HG03095 (cell line): ENCODE data around the gene FXYD1.
"Not testable (repeated sequence)": the region's sequence is repeated elsewhere in the genome, so short reads cannot be mapped to it uniquely, and the experiment has no call there.

Source experiments
- ATAC-seq: cut with Tn5 transposase; IDR thresholded peaks from one replicate; pipeline ENCODE4 v1.9.1; 2021; ENCODE audit warnings: moderate library complexity; ENCODE audit not compliant: unreplicated experiment

Gene FXYD1

DNA sequence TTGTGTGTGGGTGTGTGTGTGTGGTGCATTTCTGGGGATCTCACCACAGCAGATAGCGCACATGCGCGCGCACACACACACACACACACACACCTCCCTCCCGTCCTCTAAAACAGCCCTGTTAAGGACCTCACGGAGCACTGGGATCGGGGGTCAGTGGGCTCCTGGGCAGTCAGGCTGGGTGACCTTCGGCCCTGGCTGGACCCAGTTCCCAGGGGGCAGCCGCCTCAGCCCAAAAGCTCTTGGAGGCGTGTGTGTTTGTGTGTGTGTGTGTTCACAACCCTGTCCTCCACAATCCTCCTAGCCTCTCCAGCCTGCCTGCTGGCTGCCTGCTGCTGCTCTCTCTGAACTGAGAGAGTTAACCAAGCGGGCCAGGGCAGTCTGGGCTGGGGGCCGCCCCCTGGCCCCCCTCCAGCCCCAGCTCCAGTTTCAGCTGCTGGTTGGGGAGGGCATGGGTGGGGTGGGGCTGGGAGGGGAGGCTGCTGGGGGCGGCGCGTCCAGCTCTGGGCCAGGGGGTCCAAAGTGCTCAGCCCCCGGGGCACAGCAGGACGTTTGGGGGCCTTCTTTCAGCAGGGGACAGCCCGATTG is at the start of gene FXYD1:
Gene FXYD1, plus strand, starts transcription at position 520 of the 588 bp plus-strand sequence. CDS start 1,256 bp downstream, outside the sequence.
- ATAC-seq, result no peak

DNA sequence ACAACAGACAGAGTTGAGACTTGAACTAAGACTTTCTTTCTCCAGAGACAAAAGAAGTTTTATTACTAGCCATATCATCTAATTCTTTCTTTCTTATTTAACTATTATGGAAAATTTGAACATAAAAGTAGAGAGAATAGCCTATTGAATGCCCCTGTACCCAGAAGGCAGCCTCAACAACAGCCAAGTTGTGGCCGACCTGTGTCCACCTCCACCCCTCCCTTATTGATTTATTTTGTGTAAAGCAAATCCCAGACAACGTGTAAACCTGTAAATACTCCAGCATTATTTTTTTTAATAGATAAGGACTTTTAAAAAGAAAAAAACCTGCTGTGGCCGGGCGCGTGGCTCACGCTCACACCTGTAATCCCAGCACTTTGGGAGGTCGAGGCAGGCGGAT is 49.1 kb upstream of the FXYD1 start:
- ATAC-seq, result no peak

DNA sequence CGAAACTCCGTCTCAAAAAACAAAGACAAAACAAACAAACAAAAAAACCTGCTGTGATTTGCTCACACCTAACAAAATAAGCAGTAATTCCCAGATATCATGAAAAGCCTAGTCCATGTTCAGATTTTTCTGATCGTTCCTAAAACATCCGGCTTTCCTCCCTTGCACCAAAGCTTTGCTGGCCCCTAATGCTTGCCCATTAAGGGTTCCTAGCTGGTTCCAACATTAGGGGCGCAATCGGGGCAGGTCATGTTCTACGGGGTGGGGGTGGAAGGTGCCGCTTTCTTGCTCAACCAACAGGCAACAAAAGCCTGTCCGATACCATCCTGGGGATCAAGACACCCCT is 48.5 kb upstream of the FXYD1 start:
- no peak for ATAC-seq

DNA sequence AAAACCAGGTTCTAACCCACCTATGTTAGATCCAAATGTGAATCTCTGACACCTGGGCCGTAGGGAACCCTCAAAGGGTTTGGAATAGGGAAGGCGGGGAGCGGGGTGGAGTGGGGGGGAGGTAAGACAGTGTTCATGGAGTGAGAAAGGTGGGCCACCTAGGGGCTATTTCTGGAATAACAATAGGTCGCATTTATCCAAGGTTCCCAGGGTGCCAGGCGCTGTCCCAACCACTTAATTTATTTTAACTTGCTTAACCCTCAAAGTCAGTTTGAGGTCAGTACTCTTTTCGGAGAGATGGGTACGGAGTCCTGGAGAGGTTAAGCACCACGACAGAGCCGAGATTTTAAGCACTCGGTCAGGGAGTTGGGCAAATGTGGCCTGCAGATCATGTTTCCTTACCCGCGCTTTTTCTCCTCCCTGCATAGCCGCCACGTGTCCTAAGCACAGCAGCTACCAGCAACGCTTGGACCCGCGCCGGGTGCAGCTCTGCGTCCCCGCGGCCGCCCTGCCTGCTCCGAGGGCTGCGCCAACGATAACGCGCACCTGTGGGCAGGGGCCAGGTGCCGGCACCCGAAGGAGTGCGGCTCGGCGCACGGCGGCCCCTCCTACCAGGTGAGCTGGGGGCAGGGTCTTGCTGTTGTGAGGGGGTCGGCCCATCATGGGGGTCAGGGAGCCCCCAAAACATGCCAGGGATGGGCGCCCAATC is 48.0 kb upstream of the FXYD1 start:
- ATAC-seq, result no peak

DNA sequence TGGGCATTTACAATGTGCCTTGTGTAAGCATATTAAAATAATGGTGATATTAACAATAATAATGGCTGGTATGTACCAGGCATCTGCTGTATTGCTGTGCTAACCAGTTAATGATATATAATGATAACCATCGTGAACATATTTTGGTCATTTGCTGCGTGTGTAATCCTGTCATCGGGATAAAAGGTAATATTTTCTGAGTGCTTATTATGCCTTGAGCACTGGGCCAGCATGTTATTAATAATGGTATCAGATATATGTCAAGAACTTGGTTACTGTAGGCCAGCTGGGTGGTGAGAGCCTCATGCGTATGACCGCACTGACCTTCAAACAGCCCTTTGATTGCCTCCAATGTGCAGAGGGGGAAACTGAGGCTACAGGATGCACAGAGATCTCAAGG is 45.2 kb upstream of the FXYD1 start:
- no peak for ATAC-seq

DNA sequence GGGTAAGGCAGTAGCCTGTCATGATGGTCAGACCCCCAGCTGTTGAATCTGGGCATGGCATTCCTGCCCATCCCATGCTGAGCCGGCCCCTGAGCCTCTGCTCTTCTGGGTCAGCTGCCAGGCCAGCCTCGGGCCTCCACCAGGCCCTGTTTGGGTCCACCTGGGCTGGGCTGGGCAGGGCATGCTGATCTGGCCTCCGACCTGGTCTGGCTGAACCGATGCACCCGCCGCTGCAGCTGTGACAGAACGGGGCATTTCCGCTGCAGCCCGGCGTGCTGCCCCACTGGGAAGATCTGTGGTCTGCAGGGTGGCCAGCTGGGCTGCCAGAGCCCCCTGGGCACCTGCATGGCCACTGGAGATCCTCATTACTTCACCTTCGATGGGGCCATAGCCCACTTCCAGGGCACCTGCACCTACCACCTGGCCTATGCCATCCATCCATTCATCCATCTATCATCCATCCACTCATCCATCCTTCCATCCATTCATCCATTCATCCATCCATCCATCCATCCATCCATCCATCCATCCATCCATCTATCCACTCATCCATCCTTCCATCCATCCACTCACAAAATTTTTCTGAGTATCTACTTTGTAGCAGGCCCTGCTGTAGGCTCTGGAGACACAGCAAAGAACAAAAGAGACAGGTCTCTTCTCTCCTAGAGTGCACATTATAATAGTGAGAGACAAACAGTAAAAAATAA is 44.5 kb upstream of the FXYD1 start:
- ATAC-seq, result no peak

DNA sequence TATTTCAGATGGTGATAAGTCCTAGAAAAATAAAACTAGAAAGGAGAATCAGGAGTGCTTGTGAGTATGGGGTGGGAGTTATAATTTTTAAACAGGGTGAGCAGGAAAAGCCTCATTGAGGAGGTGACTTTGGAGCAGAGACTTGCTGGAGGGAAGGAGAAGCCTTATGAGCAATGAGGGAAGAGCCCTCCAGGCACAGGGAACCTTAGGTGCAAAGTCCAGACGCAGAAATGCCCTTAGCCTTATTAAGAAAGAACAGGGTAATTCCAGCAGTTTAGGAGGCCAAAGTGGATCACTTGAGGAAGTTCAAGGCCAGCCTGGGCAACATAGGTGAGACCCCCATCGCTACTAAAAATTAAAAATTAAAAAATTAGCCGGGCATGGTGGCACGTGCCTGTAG is 44.0 kb upstream of the FXYD1 start:
- ATAC-seq, result no peak

DNA sequence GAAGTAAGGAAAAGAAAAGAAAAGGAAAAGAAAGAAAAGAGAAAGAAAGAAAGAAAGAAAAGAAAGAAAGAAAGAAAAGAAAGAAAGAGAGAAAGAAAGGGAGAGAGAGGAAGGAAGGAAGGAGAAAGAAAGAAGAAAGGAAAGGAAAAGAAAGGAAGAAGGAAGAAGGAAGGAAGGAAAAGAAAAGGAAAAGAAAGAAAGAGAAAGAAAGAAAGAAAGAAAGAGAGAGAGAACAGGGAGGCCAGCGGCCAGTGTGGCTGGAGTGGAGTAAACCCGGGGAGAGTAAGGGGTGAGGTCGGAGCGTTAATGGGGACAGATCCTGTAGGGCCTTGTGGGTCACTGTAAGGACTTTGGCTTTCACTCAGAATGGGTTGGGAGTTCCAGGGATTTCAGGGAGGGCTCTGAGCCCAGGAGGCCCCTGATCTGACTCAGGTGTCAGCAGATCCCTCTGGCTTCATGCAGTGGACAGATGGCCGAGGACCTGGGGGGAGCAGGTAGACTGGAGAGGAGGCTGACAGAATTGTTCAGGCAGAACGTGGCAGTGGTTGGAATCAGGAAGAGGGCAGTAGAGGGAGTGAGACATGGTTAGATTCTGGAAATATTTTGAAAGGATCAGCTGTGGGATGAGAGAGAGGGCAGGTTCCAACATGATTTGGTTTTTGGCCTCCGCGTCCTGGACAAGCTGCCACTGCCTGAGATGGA is 42.8 kb upstream of the FXYD1 start:
- ATAC-seq, result no peak

DNA sequence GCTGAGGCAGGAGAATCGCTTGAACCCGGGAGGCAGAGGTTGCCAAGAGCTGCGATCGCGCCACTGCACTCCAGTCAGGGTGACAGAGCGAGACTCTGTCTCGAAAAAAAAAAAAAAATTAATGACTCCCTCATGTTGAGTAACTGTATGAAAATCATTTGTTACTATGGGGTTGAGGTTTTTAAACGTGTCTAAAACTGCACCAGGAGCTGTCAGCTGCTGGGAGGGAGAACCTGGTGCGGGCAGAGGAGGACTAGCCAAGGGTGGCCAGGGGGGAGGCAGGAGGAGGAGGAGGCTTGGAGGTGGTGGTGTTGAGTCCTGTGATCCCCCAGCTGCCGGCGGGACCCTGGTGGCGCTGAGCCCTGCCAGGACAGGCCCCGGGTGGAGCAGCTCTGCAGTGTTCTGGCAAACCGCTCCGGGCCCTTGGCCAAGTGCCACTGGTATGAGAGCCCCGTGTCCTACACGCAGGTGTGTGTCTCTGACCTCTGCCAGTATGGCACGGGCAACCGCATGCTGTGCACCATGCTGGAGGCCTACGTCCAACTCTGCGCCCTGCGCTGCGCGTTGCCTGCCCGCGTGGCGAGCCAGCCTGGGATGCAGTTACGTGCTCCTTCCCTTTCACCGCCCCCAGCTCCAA is 40.1 kb upstream of the FXYD1 start:
- no peak for ATAC-seq

DNA sequence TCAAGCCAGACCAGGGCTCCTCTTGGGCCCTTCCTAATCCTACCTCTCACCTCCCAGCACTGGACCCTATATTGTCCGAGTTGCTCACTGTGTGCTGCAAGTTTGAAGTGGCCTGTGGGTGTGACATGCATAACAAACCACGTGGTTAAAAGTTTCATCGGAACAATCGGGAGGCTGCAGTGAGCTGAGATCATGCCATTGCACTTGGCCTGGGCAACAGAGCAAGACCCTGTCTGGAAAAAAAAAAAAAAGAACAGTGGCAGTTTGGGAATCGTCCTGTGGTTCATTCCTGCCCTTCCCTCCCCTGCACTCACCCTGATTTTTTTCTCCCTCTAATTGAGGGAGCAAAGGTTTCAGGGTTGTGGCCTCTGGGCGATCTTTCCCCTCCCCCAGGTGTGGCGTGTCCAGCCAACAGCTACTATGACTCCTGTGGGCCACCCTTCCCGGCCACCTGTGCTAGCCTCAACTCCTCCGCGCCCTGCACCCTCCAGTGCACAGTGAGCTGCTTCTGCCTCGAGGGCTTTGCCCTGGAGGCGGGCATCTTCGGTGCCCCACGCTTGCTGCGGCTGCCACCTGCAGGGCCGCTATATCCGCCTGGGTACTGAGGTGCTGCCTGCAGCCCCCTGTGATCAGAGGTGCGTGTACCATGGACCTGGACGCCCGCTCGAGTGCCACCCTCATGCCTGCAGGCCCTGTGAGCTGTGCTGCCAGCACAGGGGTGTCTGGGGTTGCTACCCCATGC is 39.3 kb upstream of the FXYD1 start:
- ATAC-seq, result no peak

DNA sequence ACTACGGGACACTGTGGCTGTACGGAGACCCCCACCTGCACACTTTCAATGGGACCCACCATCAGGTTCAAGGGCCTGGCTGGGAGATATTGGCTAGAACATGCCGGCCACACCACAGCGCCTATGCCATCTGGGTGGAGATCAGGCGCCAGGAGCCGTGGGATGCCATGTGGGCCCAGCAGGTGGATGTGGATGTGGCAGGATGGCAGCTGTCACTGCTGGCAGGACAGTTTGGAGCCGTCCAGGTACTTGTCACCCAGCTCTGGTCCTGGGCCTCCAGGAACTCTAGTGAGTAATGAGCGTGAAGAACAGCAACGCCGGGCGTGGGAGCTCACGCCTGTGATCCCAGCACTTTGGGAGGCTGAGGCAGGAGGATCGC is 38.7 kb upstream of the FXYD1 start:
- no peak for ATAC-seq

DNA sequence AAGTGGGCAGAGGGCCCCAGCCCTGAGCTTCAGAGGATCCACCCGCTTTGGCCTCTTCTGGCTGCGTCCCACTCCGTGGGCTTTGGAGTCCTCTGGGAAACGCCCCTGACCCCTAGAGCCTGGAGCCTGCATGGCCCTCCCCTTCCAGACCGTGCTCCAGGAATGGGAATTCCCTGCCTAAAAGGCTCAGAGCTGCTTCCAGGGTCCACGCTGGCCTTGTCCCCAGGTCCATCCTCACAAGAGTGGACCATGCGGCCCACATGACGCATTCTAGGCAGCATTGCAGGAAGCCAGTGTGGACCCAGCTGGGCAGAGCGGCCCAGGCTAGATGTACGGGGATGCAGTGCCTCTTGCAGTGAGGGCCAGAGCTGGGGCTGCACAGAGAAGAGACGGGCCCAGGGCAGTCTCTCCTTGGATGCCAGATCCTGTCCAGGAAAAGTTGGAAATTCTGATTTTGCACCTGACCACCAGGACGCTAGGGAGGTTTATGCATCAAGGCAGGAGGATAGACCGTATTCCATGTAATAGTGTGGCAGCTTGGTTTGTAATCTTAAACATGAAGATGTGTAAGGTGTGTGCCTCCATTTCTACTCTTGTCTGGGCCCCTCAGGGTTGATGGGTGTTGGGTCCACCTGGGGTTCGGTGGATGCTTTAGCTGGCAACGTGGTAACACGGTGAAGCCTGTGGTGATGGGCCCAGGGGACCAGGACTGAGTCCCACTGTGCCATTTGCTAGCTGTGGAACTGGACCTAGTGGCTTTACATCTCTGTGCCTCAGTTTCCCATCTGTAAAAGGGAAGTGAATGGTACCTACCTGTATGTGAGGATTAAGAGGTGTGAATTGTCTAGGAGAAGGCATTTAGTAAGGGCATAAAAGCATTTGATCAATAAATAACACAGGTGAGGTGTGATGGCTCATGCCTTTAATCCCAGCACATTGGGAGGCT is 37.8 kb upstream of the FXYD1 start:
- no peak for ATAC-seq

DNA sequence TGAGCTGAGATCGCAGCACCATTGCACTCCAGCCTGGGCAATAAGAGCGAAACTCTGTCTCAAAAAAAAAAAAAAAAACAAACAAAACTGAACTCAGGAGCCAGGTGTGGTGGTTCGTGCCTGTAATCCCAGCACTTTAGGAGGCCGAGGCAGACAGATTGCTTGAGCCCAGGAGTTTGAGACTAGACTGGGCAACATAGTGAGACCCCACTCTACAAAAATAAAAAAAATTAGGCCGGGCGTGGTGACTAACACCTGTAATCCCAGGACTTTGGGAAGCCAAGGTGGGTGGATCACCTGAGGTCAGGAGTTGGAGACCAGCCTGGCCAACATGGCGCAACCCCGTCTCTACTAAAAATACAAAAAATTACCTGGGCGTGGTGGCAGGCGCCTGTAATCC is 36.7 kb upstream of the FXYD1 start:
- ATAC-seq, result not testable (repeated sequence)

DNA sequence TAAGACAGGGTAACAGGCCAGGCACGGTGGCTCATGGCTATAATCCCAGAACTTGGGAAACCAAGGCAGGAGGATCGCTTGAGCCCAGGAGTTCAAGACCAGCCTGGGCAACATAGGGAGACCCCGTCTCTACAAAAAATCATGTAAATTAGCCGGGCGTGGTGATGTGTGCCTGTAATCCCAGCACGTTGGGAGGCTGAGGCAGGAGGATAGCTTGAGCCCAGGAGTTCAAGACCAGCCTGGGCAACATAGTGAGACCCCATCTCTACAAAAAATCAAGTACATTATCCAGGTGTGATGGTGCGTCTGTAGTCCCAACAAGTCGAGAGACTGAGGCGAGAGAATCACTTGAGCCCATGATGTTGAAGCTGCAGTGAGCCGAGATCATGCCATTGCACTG is 35.0 kb upstream of the FXYD1 start:
- ATAC-seq, result not testable (repeated sequence)

DNA sequence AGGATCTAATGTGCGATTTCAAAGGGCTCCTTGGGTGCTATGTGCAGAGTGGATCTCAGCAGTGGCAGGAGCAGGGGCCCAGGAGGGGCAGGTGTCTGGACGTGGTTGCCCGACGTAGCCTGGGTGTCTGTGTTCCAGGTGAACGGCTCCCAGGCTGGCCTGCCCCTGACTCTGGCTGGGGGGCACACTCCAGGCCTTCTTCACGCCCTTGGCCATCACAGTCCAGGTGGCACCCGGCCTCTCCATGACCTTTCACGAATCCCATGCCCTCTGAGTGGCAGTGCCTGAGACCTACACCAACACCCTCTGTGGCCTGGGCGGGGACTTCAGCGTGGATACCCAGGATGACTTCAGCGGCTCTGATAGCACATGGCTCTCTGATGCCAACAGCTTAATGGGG is 34.3 kb upstream of the FXYD1 start:
- no peak for ATAC-seq

DNA sequence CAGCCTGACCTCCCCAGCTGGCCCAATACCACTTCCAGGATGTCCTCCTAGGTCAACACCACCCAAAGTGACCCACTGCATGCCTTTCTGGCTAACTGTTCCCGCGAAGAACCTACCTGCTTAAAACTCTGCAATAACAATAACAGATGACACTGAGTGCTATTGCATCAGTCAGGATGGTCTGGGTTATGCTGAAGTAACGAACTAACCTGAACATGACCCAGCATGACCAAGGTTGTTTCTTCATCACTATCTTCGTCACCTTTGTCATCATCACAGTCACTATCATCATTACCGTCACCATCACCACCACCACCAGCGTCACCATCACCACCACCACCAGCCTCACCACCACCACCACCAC is 33.6 kb upstream of the FXYD1 start:
- no peak for ATAC-seq

DNA sequence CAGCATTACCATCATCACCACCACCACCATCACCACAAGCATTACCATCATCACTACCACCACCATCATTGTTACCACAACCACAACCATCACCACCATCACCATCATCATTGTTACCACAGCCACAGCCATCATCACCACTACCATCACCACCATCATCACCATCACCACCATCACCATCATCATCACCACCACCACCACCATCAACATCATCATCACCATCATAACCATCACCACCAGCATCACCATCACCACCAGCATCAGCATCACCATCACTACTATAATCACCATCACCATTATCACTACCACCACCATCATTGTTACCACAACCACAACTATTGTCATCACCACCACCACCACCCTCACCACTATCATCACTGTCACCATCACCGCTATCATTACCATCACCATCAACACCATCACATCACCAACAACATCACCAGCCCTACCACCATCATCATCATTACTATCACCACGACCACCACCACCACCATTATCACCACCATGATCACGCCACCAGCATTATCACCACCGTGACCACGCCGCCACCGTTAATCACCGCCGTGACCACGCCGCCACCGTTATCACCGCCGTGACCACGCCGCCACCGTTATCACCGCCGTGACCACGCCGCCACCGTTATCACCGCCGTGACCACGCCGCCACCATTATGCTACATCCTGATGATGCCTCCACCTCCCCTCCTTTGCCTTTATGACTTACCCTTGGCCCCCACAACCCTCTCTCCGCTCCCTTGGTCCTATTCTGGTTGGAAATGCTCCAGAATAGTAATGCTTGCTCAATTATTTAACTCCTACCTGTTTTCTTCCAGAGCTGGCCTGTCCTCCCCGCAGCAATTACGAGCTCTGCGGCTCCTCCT is 33.0 kb upstream of the FXYD1 start:
- no peak for ATAC-seq

DNA sequence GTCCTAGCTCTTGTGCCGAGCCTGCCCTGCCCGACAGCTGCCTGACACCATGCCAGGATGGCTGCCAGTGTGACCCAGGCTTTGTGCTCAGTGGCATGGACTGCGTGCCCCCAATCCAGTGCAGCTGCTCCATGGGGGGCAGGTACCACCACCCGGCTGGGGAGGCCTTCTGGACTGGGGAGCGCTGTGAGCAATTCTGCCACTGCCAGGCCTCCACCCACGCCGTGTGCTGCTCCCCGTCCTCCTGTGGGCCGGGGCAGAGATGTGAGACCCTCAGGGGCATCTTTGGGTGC is 32.4 kb upstream of the FXYD1 start:
- ATAC-seq, result no peak
